ENCODE data around the gene ZNF436. TPM values are rescaled to one million over a fixed set of nuclear protein-coding genes. Genes with fewer than 3 reads are reported as not detected.

The ZNF436 gene
- total and polyA plus RNA-seq, 9 of the 15 experiments (the other 6 are each of a cell fraction or from before 2014, with no cell fraction given), result 2.1 to 11.3 (median 6.8) TPM

GRCh38 chr1:23384312-23385058 is 14.8 kb upstream of the ZNF436 start (continued):
- TF ChIP-seq CTCF (IDR thresholded peaks at IDR 0.05 in 2 of 3, conservative IDR thresholded peaks at IDR 0.05 in 1 of 3; ENCODE audit: insufficient read depth in 2 of 3, low read depth in 1 of 3, low read length in 3 of 3) (no peak), GTF2E2 (tag; IDR thresholded peaks at IDR 0.05) (peak; percentile 71), RBM25 (IDR thresholded peaks at IDR 0.05; ENCODE audit: low read depth, low read length, severe bottlenecking) (peak; percentile 88), MAFG (tag; conservative IDR thresholded peaks at IDR 0.05) (0 out of 2 replicates have a peak, but pooled peaks have one; percentile 8), CEBPZ (IDR thresholded peaks at IDR 0.05; ENCODE audit: borderline replicate concordance, low read depth, low read length) (no peak), PATZ1 (CRISPR knock-in tag; IDR thresholded peaks at IDR 0.05; ENCODE audit: borderline replicate concordance) (no peak), SMARCE1 (IDR thresholded peaks at IDR 0.05) (peak; percentile 91), MED1 (CRISPR knock-in tag; IDR thresholded peaks at IDR 0.05; ENCODE audit: borderline replicate concordance) (no peak), ELF4 (CRISPR knock-in tag; IDR thresholded peaks at IDR 0.05) (no peak), L3MBTL2 (IDR thresholded peaks at IDR 0.05) (no peak), KLF13 (tag; IDR thresholded peaks at IDR 0.05; ENCODE audit: borderline replicate concordance, low read depth) (no peak), E2F6 (IDR thresholded peaks at IDR 0.05; ENCODE audit: borderline replicate concordance in 1 of 2, extremely low read depth in 1 of 2, insufficient read depth in 1 of 2, insufficient read length in 1 of 2, low read depth in 1 of 2, low read length in 1 of 2, poor library complexity in 1 of 2, severe bottlenecking in 1 of 2) (no peak)
